Karpas-422 (cell line): ENCODE data around the gene SIGLEC5. TPM values are rescaled to one million over a fixed set of nuclear protein-coding genes. Genes with fewer than 3 reads are reported as not detected.
A peak's percentile ranks its signal among the peaks of the same experiment; 100 is the strongest.

Source experiments
- DNase-seq: peaks from one replicate; pipeline ENCODE4 v3.0.0-alpha.2; 2015
- H2AFZ ChIP-seq: fragments of 200-600 bp; sonication (generic); 2 replicates; pipeline ENCODE4 v1.6.1; 2014; ENCODE audit warnings: antibody characterized with exemption, low read length, mixed read lengths
- H3K27ac ChIP-seq: fragments of 200-600 bp; sonication (generic); 2 replicates; pipeline ENCODE4 v1.5.1; 2014; ENCODE audit warnings: mild to moderate bottlenecking, low read length, moderate library complexity
- H3K27me3 ChIP-seq: fragments of 200-600 bp; sonication (generic); 2 replicates; pipeline ENCODE4 v1.6.1; 2014; ENCODE audit warnings: low read length, mixed read lengths
- H3K36me3 ChIP-seq: fragments of 200-600 bp; sonication (generic); 2 replicates; pipeline ENCODE4 v1.6.1; 2014; ENCODE audit warnings: low read length, mixed read lengths; ENCODE audit not compliant: insufficient read depth
- H3K4me1 ChIP-seq: fragments of 200-600 bp; sonication (generic); 2 replicates; pipeline ENCODE4 v1.6.1; 2014; ENCODE audit warnings: mild to moderate bottlenecking, low read length, mixed read lengths
- H3K4me2 ChIP-seq: fragments of 200-600 bp; sonication (generic); 2 replicates; pipeline ENCODE4 v1.6.1; 2014; ENCODE audit warnings: low read length, low read depth, mild to moderate bottlenecking; ENCODE audit not compliant: poor library complexity, severe bottlenecking
- H3K4me3 ChIP-seq: fragments of 200-600 bp; sonication (generic); 2 replicates; pipeline ENCODE4 v1.5.1; 2014; ENCODE audit warnings: mild to moderate bottlenecking, antibody characterized with exemption, low read length, mixed read lengths
- H3K79me2 ChIP-seq: fragments of 200-600 bp; sonication (generic); 2 replicates; pipeline ENCODE4 v1.6.1; 2014; ENCODE audit warnings: mild to moderate bottlenecking, low read length, mixed read lengths
- H3K9ac ChIP-seq: fragments of 200-600 bp; sonication (generic); 2 replicates; pipeline ENCODE4 v1.6.0; 2014; ENCODE audit warnings: low read length
- H3K9me2 ChIP-seq: fragments of 200-600 bp; sonication (generic), shearing (Covaris generic); replicated peaks from 2 replicates; pipeline ENCODE4 v1.6.0; 2014; ENCODE audit warnings: mild to moderate bottlenecking, low read length, moderate library complexity; ENCODE audit not compliant: insufficient read depth
- H3K9me3 ChIP-seq: fragments of 300-700, 200-600 bp; sonication (generic); 2 replicates; pipeline ENCODE4 v1.6.1; 2014; ENCODE audit warnings: low read length, mixed read lengths
- H4K20me1 ChIP-seq: fragments of 200-600 bp; sonication (generic); 2 replicates; pipeline ENCODE4 v1.6.1; 2014; ENCODE audit warnings: mild to moderate bottlenecking, antibody characterized with exemption, low read length, low read depth; ENCODE audit not compliant: insufficient read depth
- total RNA-seq: library from RNA; depleted of rRNA; stranded (reverse); fragments of >200 nt; shearing (Covaris generic); gene quantifications from 2 replicates; pipeline ENCODE4 v1.2.3, GENCODE V29; 2014; ENCODE audit warnings: low replicate concordance

The SIGLEC5 gene
- total RNA-seq, 1 experiment from 2014 or later: not detected

DNA sequence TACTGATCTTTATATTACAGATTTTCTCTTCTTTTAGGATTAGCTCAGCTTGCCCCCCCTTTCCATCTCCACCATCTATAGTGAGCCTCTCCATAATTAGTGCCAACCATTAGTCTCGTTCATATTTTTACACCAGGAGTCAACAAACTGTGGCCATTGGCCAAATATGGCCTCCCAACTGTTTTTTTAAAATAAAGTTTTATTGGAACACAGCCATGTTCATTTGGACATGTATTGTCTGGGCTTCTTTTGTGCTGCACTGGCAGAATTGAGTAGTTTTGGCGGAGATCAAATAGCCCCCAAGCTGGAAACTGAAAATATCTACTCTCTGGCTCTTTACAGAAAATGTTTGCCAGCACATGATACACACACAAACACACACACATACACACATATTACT lies 40.7 kb downstream of the SIGLEC5 start:
- peaks cover 13% of the 10 kb centered on the region for H3K4me1 ChIP-seq
- no peak overlapping the region for H3K9ac ChIP-seq
- no peaks in the 10 kb centered on the region for H3K27me3 ChIP-seq
- H3K27ac ChIP-seq: no peak overlapping the region
- peaks cover 36% of the 10 kb centered on the region for H3K9me3 ChIP-seq
- no peaks in the 10 kb centered on the region for H3K79me2 ChIP-seq
- no peaks in the 10 kb centered on the region for H4K20me1 ChIP-seq
- no peak overlapping the region for H2AFZ ChIP-seq
- DNase-seq: no peak
- H3K36me3 ChIP-seq: peaks cover 41% of the 10 kb centered on the region
- H3K9me2 ChIP-seq: no peaks in the 10 kb centered on the region
- no peak overlapping the region for H3K4me3 ChIP-seq
- H3K4me2 ChIP-seq: no peak overlapping the region

DNA sequence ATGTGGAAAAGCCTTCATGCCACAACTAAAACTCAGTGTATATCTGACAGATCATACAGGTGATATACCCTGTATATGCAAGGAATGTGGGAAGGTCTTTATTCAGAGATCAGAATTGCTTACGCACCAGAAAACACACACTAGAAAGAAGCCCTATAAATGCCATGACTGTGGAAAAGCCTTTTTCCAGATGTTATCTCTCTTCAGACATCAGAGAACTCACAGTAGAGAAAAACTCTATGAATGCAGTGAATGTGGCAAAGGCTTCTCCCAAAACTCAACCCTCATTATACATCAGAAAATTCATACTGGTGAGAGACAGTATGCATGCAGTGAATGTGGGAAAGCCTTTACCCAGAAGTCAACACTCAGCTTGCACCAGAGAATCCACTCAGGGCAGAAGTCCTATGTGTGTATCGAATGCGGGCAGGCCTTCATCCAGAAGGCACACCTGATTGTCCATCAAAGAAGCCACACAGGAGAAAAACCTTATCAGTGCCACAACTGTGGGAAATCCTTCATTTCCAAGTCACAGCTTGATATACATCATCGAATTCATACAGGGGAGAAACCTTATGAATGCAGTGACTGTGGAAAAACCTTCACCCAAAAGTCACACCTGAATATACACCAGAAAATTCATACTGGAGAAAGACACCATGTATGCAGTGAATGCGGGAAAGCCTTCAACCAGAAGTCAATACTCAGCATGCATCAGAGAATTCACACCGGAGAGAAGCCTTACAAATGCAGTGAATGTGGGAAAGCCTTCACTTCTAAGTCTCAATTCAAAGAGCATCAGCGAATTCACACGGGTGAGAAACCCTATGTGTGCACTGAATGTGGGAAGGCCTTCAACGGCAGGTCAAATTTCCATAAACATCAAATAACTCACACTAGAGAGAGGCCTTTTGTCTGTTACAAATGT lies 42.7 kb downstream of the SIGLEC5 start:
- no peak overlapping the region for H3K27ac ChIP-seq
- H3K27me3 ChIP-seq: no peaks in the 10 kb centered on the region
- no peak for DNase-seq
- no peak overlapping the region for H3K4me2 ChIP-seq
- no peak overlapping the region for H3K4me3 ChIP-seq
- peaks cover 44% of the 10 kb centered on the region for H3K9me3 ChIP-seq
- H3K4me1 ChIP-seq: no peaks in the 10 kb centered on the region
- no peak overlapping the region for H3K9ac ChIP-seq
- no peaks in the 10 kb centered on the region for H3K79me2 ChIP-seq
- H4K20me1 ChIP-seq: no peaks in the 10 kb centered on the region
- H2AFZ ChIP-seq: no peak overlapping the region
- no peaks in the 10 kb centered on the region for H3K9me2 ChIP-seq
- H3K36me3 ChIP-seq: peaks cover 60% of the 10 kb centered on the region

DNA sequence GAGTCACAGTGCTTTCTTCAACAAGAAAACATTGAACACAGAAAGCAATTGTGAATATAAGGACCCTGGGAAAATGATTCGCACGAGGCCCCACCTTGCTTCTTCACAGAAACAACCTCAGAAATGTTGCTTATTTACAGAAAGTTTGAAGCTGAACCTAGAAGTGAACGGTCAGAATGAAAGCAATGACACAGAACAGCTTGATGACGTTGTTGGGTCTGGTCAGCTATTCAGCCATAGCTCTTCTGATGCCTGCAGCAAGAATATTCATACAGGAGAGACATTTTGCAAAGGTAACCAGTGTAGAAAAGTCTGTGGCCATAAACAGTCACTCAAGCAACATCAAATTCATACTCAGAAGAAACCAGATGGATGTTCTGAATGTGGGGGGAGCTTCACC lies 43.4 kb downstream of the SIGLEC5 start:
- Histone ChIP-seq H2AFZ (no peak overlapping the region), H3K4me2 (no peak overlapping the region), H3K9me3 (peaks cover 44% of the 10 kb centered on the region), H3K4me1 (no peaks in the 10 kb centered on the region), H3K79me2 (no peaks in the 10 kb centered on the region), H4K20me1 (no peaks in the 10 kb centered on the region), H3K27me3 (no peaks in the 10 kb centered on the region), H3K9me2 (no peaks in the 10 kb centered on the region), H3K4me3 (no peak overlapping the region), H3K9ac (no peak overlapping the region), H3K27ac (no peak overlapping the region), H3K36me3 (peaks cover 66% of the 10 kb centered on the region)
- no peak for DNase-seq

DNA sequence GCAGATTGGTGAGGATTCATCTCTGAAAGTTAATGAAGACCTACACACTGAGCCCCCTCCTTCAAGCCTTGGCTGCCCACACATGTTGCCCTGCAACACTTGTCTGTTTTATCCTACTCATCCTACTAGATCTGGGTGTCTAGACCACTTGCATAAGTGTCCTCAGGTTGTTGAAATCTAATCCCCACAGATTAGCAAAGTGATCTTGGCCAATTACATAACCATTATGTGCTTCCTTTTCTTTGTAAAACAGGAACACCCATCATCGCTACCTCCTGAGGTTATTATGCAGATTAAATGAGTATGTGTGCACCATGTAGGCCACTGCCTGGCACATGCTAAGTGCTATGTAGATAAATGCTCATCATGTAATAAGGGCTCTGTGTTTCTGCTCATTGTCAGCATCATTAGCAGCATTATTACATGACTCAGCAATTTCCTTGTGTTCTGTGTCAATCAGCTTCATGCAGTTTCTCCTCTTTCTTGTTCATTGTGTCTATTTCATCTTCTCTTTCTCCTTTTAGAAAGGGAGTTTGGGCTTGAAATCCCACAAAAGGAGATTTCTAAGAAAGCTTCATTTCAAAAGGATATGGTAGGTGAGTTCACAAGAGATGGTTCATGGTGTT lies 44.0 kb downstream of the SIGLEC5 start:
- Histone ChIP-seq H3K4me2 (no peak overlapping the region), H3K4me1 (no peaks in the 10 kb centered on the region), H3K27me3 (no peaks in the 10 kb centered on the region), H3K79me2 (no peaks in the 10 kb centered on the region), H2AFZ (no peak overlapping the region), H3K27ac (no peak overlapping the region), H3K9ac (no peak overlapping the region), H3K4me3 (no peak overlapping the region), H4K20me1 (no peaks in the 10 kb centered on the region), H3K9me3 (peaks cover 44% of the 10 kb centered on the region), H3K36me3 (peaks cover 72% of the 10 kb centered on the region), H3K9me2 (no peaks in the 10 kb centered on the region)
- DNase-seq: no peak

DNA sequence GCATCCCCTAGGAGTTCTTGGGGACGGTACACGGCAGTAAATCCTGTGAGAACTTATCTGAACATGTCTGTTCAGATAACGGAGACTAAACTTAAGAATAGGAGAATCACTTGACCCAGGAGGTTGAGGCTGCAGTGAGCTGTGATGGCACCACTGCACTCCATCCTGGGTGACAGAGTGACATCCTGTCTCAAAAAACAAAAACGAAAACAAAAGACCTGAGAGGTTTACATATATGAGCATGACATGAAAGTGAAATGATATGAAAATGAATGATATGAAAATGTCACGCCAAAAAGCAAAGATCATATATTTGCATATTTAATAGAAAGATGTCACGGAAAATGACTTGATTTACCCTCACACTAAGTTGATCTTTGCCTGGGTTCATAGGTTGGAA lies 53.4 kb downstream of the SIGLEC5 start:
- Histone ChIP-seq H3K9me3 (no peaks in the 10 kb centered on the region), H3K27ac (no peak overlapping the region), H3K9ac (no peak overlapping the region), H3K36me3 (peaks cover 64% of the 10 kb centered on the region), H3K4me2 (no peak overlapping the region), H3K79me2 (peaks cover 53% of the 10 kb centered on the region), H3K4me1 (peaks cover 12% of the 10 kb centered on the region), H3K9me2 (no peaks in the 10 kb centered on the region), H3K4me3 (no peak overlapping the region), H4K20me1 (no peaks in the 10 kb centered on the region), H2AFZ (no peak overlapping the region), H3K27me3 (no peaks in the 10 kb centered on the region)
- no peak for DNase-seq

DNA sequence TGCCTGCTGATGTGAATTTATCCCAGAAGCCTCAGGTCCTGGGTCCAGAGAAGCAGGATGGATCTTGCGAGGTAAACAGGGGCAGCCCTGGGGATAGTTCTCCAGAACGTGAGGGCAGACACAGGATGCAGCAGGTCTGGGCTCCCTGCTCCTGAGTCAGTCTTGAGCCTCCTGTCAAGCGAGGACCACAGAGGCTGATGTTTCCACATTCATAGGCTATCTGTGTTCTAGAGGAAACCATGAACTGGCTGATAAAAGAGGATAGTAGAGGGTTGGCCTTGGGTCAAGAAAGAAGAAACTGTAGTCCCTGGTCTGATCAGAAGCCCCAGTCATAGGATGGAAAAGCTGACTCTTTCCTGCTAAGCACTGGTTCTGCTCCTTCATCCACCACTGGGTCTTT lies 56.9 kb downstream of the SIGLEC5 start:
- Histone ChIP-seq H3K9ac (no peak overlapping the region), H3K27ac (no peak overlapping the region), H3K36me3 (peaks cover 39% of the 10 kb centered on the region), H3K9me2 (peaks cover 4% of the 10 kb centered on the region; the same call in 1 of the 2 replicates), H3K27me3 (no peaks in the 10 kb centered on the region), H3K9me3 (no peaks in the 10 kb centered on the region), H3K4me3 (no peak overlapping the region), H3K79me2 (peaks cover 54% of the 10 kb centered on the region), H2AFZ (no peak overlapping the region), H4K20me1 (no peaks in the 10 kb centered on the region), H3K4me1 (peaks cover 22% of the 10 kb centered on the region), H3K4me2 (no peak overlapping the region)
- DNase-seq: no peak

DNA sequence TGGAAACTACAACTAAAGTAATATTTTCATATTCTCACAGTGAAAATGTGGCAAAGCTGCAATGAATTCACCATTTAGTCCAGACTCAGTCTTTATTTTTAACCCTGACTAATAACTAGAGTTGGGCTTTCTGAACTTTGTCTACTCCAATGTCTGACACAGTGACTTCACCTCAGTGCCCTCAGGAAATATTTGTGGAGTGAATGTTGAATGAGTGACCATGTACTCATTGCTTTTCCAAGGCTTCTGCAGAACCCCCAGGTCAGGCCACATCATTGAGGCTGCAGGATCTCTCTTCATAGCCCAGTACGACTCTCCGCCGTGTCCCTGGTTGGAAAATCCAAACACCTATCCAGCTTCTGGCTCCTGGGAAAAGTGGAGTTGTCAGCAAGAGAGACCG lies 57.3 kb downstream of the SIGLEC5 start:
- Histone ChIP-seq H3K27me3 (no peaks in the 10 kb centered on the region), H4K20me1 (no peaks in the 10 kb centered on the region), H3K9me2 (peaks cover 4% of the 10 kb centered on the region; the same call in 1 of the 2 replicates), H3K36me3 (peaks cover 39% of the 10 kb centered on the region), H3K27ac (no peak overlapping the region), H2AFZ (no peak overlapping the region), H3K9ac (no peak overlapping the region), H3K4me3 (peak overlapping the region; percentile 93), H3K9me3 (no peaks in the 10 kb centered on the region), H3K4me2 (peak overlapping the region; percentile 97), H3K79me2 (peaks cover 54% of the 10 kb centered on the region), H3K4me1 (peaks cover 22% of the 10 kb centered on the region)
- no peak for DNase-seq

DNA sequence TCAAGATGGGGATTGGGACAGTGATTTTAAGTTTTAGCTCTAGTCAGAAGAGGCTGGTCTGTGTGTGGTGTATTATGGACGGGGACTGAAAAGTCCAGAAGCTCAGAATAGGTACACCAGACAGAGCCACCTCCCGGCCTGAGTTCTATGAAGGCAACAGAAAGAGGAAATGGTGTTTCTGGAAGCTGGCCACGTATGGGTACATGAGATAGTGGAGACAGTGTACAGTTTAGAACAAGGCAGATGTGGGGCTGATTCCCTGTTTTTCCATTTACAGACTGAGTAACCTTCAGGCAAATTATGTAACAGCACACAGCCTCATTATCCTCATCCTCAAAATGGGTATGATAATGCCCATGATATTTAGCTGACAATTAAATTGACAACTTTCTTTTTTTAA lies 57.8 kb downstream of the SIGLEC5 start:
- Histone ChIP-seq H3K4me1 (peaks cover 22% of the 10 kb centered on the region), H3K79me2 (peaks cover 54% of the 10 kb centered on the region), H3K9me2 (peaks cover 4% of the 10 kb centered on the region; the same call in 1 of the 2 replicates), H3K9me3 (no peaks in the 10 kb centered on the region), H3K27me3 (no peaks in the 10 kb centered on the region), H3K9ac (peak overlapping the region; percentile 80), H3K36me3 (peaks cover 39% of the 10 kb centered on the region), H2AFZ (no peak overlapping the region), H3K4me2 (peak overlapping the region; percentile 97), H4K20me1 (no peaks in the 10 kb centered on the region), H3K27ac (no peak overlapping the region), H3K4me3 (peak overlapping the region; percentile 93)
- DNase-seq: peak; percentile 66
